GM23248 (cell line): ENCODE data around the gene LMO3. TPM values are rescaled to one million over a fixed set of nuclear protein-coding genes. Genes with fewer than 3 reads are reported as not detected.

Source experiments
- DNase-seq: peaks from one replicate; pipeline ENCODE4 v3.0.0-alpha.2; 2015
- H2AFZ ChIP-seq: fragments of 200-600 bp; sonication (generic); 2 replicates; pipeline ENCODE4 v1.6.1; 2016; ENCODE audit warnings: antibody characterized with exemption
- H3F3A ChIP-seq: fragments of 200-600 bp; sonication (generic); 2 replicates; pipeline ENCODE4 v1.6.1; 2016; ENCODE audit warnings: mild to moderate bottlenecking, antibody characterized with exemption, mixed run types; ENCODE audit not compliant: insufficient read depth
- H3K27ac ChIP-seq: fragments of 200-600 bp; sonication (generic); 2 replicates; pipeline ENCODE4 v1.5.1; 2016; ENCODE audit warnings: mild to moderate bottlenecking
- H3K27me3 ChIP-seq: fragments of 200-600 bp; sonication (generic); replicated peaks from 2 replicates; pipeline ENCODE4 v1.6.1; 2016; ENCODE audit warnings: mild to moderate bottlenecking; ENCODE audit not compliant: insufficient read depth
- H3K36me3 ChIP-seq: fragments of 200-600 bp; sonication (generic); 2 replicates; pipeline ENCODE4 v1.6.1; 2016; ENCODE audit warnings: low read depth, mild to moderate bottlenecking
- H3K4me1 ChIP-seq: fragments of 200-600 bp; sonication (generic); 2 replicates; pipeline ENCODE4 v1.6.1; 2016; ENCODE audit warnings: mild to moderate bottlenecking; ENCODE audit not compliant: insufficient read depth
- H3K4me2 ChIP-seq: fragments of 200-600 bp; sonication (generic); one replicate; pipeline ENCODE4 v1.6.1; 2016; ENCODE audit warnings: mild to moderate bottlenecking; ENCODE audit not compliant: unreplicated experiment
- H3K4me3 ChIP-seq: fragments of 200-600 bp; sonication (generic); 2 replicates; pipeline ENCODE4 v1.5.1; 2016; ENCODE audit warnings: mild to moderate bottlenecking
- H3K79me2 ChIP-seq: fragments of 200-600 bp; sonication (generic); 2 replicates; pipeline ENCODE4 v1.6.1; 2016; ENCODE audit warnings: mild to moderate bottlenecking; ENCODE audit not compliant: insufficient read depth
- H3K9ac ChIP-seq: fragments of 200-600 bp; sonication (generic); 2 replicates; pipeline ENCODE4 v1.6.1; 2016; ENCODE audit warnings: mild to moderate bottlenecking
- H3K9me2 ChIP-seq: fragments of 200-600 bp; sonication (generic); 2 replicates; pipeline ENCODE4 v1.6.1; 2016; ENCODE audit warnings: mixed run types, mild to moderate bottlenecking, moderate library complexity; ENCODE audit not compliant: insufficient read depth
- H3K9me3 ChIP-seq: fragments of 200-600 bp; sonication (generic); one replicate; pipeline ENCODE4 v1.6.1; 2017; ENCODE audit warnings: low read depth
- H4K20me1 ChIP-seq: fragments of 200-600 bp; sonication (generic); 2 replicates; pipeline ENCODE4 v1.6.0; 2016; ENCODE audit not compliant: insufficient read depth
- EZH2 ChIP-seq: fragments of 200-600 bp; sonication (generic); IDR thresholded peaks from 2 replicates; pipeline ENCODE4 v1.6.1; 2018; ENCODE audit warnings: antibody characterized with exemption, mild to moderate bottlenecking; ENCODE audit not compliant: insufficient read depth, poor library complexity, severe bottlenecking
- EZH2phosphoT487 ChIP-seq: fragments of 200-600 bp; sonication (generic); IDR thresholded peaks from 2 replicates; pipeline ENCODE4 v1.6.1; 2018; ENCODE audit warnings: antibody characterized with exemption, moderate library complexity, mild to moderate bottlenecking, low read depth; ENCODE audit not compliant: insufficient read depth
- WGBS, 2 experiments: methylation state at CpG; one replicate each; pipeline ENCODE4 v1.1.6; 2015 to 2017; ENCODE audit warnings: low lambda C conversion rate in 2 of 2, low coverage in 1 of 2; ENCODE audit errors: missing lambda C conversion rate in 2 of 2; 5-methylcytosine and 5-hydroxymethylcytosine counted together
- in situ Hi-C: fragments of 300-500 bp; cut with MboI; formaldehyde crosslinking; loops from 2 replicates; pipeline ENCODE4 v1.15.0; 2020
- polyA plus RNA-seq: library from polyadenylated mRNA; unstranded; fragments of >200 nt; fragmentation: Nextera tagmentation; extraction: Ambion mirVana; gene quantifications from 2 replicates; pipeline ENCODE4 v1.2.1, GENCODE V29; 2016
- total RNA-seq: library from RNA; depleted of rRNA; stranded (reverse); fragments of >200 nt; shearing (Covaris generic); gene quantifications from 2 replicates; pipeline ENCODE4 v1.2.3, GENCODE V29; 2014

The LMO3 gene
- total and polyA plus RNA-seq, 2 experiments from 2014 or later, result 0.38 TPM; not detected in 1

DNA sequence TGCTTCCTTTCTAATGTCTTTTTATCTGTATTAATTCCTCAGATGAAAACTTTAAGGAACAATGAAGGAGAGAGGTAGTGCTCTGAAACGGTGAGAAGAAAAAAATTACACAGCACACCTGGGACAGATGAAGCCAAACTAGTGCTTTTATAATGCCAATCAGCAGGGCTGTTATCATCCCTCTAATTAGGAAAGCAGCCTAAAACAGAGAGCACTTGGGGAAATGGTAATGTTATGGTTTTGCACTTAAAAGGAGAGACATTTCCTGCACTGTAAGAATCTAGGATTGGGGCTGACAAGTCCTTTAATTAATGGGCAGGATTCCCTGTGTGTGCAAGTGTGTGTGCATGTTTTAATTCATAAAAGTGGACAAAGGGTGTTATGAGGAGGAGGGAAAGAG, 4.8 kb upstream of the LMO3 start:
- no peaks in the 10 kb centered on the region for H3K9me3 ChIP-seq
- WGBS, 2 experiments, result 58 to 62% methylated on average over 1 of the region's 1 CpG
- no peaks in the 10 kb centered on the region for H3K27me3 ChIP-seq
- H3K9me2 ChIP-seq, result no peaks in the 10 kb centered on the region
- DNase-seq, result no peak
- no peak overlapping the region for H3K4me2 ChIP-seq
- in situ Hi-C loops, result no loop called here
- no peak overlapping the region for H3K9ac ChIP-seq
- no peaks in the 10 kb centered on the region for H4K20me1 ChIP-seq
- no peak for TF ChIP-seq EZH2
- TF ChIP-seq EZH2phosphoT487, result no peak
- H3K4me3 ChIP-seq, result no peak overlapping the region
- no peaks in the 10 kb centered on the region for H3K79me2 ChIP-seq
- no peak overlapping the region for H3K27ac ChIP-seq
- H3F3A ChIP-seq, result no peaks in the 10 kb centered on the region
- H2AFZ ChIP-seq, result no peak overlapping the region
- H3K4me1 ChIP-seq, result peaks cover 8% of the 10 kb centered on the region; the same call in 1 of the 2 replicates
- H3K36me3 ChIP-seq, result no peaks in the 10 kb centered on the region

DNA sequence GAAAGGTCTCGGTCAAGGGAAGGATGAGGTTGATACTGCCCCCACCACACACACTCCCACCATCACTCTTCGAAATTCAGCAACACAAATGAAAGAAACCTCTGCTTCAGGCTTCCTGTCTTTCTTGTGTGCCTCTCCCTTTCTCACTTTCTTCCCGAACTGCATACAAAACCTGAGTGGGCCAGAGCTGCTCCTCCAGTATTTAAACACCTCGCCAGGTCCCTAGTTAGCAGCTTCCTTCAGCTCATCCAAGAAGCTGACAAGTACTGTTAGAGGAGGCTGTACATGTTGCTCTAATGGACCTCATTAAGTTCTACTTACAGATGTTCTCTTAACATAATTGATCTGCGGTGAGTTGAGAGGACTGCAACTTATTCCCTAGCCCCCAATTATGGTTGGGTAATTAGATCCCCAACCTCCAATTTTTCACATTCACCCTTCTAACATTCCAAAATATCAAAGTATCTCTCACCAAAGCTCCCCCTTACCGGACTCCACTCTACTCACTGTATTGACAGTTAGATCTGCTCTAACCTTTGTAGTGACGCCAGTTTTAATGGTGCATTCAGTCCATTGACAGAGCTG, 4.1 kb upstream of the LMO3 start:
- TF ChIP-seq EZH2, result no peak
- no peak for TF ChIP-seq EZH2phosphoT487
- no peaks in the 10 kb centered on the region for H3K9me3 ChIP-seq
- no peak for DNase-seq
- H3K27ac ChIP-seq, result no peak overlapping the region
- H3K4me2 ChIP-seq, result no peak overlapping the region
- H3K9ac ChIP-seq, result no peak overlapping the region
- in situ Hi-C loops, result no loop called here
- no peak overlapping the region for H3K4me3 ChIP-seq
- no peaks in the 10 kb centered on the region for H3K36me3 ChIP-seq
- H3K79me2 ChIP-seq, result no peaks in the 10 kb centered on the region
- WGBS, 2 experiments, result 57 to 59% methylated on average over 7 of the region's 7 CpGs
- no peak overlapping the region for H2AFZ ChIP-seq
- no peaks in the 10 kb centered on the region for H3K9me2 ChIP-seq
- no peaks in the 10 kb centered on the region for H3F3A ChIP-seq
- no peaks in the 10 kb centered on the region for H4K20me1 ChIP-seq
- H3K27me3 ChIP-seq, result no peaks in the 10 kb centered on the region
- peaks cover 8% of the 10 kb centered on the region; the same call in 1 of the 2 replicates for H3K4me1 ChIP-seq

DNA sequence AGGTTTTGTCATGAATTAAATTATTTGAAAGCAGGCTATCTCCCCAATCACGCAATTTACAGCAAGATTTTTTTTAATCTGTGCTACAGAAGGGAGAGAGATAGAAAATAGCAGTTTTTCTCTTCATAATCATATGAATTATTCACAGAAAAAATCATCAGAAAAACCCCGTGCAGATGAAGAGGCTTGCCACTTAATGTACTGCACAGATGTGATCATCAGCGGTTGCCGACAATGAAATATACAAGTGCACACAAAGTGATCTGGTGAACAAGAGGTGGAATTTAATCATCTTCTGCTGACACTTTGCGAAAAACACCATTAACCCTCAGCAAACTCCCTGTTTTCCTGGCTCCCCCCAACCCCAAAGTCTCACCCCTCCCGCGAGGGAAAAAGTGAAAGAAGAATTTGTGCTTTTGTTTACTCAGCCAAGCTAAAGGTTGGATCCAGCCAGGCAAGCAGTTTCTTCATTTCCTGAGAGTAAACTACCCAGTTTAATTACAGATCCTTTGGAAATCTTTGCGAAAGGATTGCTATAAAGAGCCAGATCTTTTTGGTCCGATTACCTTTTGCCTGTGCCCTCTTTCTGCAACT, 3.1 kb upstream of the LMO3 start:
- no peak overlapping the region for H3K4me2 ChIP-seq

DNA sequence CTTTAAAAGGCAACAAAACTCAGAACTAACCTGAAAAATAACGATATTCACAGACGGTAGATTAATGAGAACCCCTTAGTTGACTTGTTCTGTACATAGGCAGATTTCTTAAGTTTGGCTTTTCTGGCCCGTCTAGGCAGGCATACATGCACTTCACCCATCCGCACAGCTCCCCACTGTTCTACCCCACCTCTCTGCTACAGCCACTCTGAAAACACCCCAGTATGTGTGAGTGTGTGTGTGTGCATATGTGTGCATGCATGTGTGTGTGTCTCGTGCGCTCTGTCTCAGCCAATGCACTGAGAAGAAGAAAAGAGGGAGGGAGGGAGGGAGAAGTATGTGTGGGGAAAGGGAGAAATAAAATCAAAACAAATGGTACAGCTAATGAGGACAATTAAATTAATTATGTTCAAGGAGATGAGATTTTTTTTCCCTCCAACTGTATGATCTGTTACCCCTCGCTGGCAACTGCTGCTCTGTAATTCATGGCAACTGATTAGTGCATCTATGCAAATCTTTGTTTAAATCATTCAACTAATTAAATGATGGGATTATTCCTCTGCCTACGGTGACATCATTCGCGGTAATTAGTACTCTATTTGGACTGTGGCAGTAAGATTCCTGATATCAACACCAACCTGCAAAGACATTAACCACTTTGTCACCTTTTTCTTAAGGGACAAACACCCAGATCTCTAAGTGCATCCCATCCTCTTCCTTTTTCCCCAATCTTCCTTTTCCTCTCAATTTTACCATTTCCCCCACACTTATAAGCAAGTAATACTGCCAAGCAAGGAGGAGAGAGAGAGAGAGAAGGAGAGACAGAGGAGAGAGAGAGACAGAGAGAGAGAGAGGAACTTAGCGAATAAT, 2.2 kb upstream of the LMO3 start:
- no peaks in the 10 kb centered on the region for H3K36me3 ChIP-seq
- no peak overlapping the region for H2AFZ ChIP-seq
- 0 out of 2 replicates have a peak, but pooled peaks cover 5% of the 10 kb centered on the region for H3F3A ChIP-seq
- no peaks in the 10 kb centered on the region for H3K79me2 ChIP-seq
- H3K9me3 ChIP-seq, result no peaks in the 10 kb centered on the region
- WGBS, 2 experiments, result 94 to 96% methylated on average over 11 of the region's 11 CpGs
- no peak overlapping the region for H3K4me3 ChIP-seq
- H3K4me1 ChIP-seq, result peaks cover 8% of the 10 kb centered on the region; the same call in 1 of the 2 replicates
- H3K9ac ChIP-seq, result no peak overlapping the region
- no peak overlapping the region for H3K4me2 ChIP-seq
- H3K9me2 ChIP-seq, result no peaks in the 10 kb centered on the region
- no peaks in the 10 kb centered on the region for H4K20me1 ChIP-seq
- no peaks in the 10 kb centered on the region for H3K27me3 ChIP-seq
- TF ChIP-seq EZH2phosphoT487 (no peak), EZH2 (no peak)
- H3K27ac ChIP-seq, result no peak overlapping the region
- DNase-seq, result no peak
- in situ Hi-C loops, result no loop called here

More for the DNA sequence above, 3.1 kb upstream of the LMO3 start:
- Histone ChIP-seq H4K20me1 (no peaks in the 10 kb centered on the region), H3K4me1 (peaks cover 8% of the 10 kb centered on the region; the same call in 1 of the 2 replicates), H3K36me3 (no peaks in the 10 kb centered on the region), H3K27ac (no peak overlapping the region), H3K9me3 (no peaks in the 10 kb centered on the region), H3K4me3 (no peak overlapping the region), H3K9me2 (no peaks in the 10 kb centered on the region), H3K9ac (no peak overlapping the region), H2AFZ (no peak overlapping the region), H3F3A (0 out of 2 replicates have a peak, but pooled peaks cover 5% of the 10 kb centered on the region), H3K27me3 (no peaks in the 10 kb centered on the region), H3K79me2 (no peaks in the 10 kb centered on the region)
- no peak for TF ChIP-seq EZH2phosphoT487
- no peak for TF ChIP-seq EZH2
- no peak for DNase-seq
- in situ Hi-C loops, result no loop called here
- 79 to 86% methylated on average over 9 of the region's 9 CpGs for WGBS, 2 experiments
